Islet precursor cell (in vitro differentiated cells): ENCODE data around the gene HSDL1.
"Not testable (repeated sequence)": the region's sequence is repeated elsewhere in the genome, so short reads cannot be mapped to it uniquely, and the experiment has no call there.

ENCODE experiments used
- DNase-seq: peaks from one replicate; pipeline ENCODE4 v3.0.0-alpha.2; 2018

The HSDL1 gene

DNA sequence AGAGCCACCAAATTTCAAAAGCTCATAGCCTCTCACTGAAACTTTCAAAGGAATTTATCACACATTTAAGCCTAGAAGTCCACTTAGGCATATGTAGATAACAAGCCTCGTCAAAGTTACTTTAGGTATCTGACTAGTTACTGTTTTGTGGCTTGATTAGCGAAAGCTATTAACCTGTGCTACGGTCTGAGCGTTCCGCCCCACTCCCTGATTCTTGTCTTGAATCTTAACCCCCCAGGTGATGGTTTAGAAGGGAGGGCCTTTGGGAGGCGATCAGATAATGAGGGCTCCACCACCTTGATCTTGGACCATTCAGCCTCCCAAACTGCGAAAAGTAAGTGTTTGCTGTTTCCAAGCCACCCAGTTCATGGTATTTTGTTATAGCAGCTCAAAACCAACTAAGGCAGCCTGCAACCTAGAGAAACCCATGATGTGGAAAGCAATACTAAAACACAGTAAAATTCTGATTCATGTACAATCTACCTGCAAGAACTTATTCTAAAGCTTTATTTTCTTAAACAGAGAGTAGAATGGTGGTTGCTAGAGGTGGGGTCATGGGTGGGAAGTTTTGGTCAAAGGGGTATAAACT lies 7.1 kb downstream of the HSDL1 start:
- no peak for DNase-seq

DNA sequence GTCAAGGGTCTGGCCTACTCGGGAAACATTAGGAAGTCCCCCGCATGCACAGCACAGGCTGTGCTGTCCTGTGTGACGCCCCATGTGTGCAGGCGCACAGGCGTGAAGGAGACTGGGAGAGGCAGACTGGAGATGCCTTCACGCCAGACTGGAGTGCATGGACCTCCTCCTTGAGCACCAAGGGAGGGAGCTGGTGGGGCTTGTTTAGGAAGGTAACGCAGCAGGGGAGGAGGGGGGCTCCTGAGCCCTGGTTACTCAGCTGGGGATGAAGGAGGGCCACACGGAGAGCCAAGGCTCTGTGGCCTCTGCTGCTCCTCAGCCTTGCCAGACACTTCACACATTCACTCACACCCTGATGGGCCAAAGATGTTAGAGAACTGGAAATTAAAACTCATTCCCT lies 7.7 kb downstream of the HSDL1 start:
- no peak for DNase-seq

DNA sequence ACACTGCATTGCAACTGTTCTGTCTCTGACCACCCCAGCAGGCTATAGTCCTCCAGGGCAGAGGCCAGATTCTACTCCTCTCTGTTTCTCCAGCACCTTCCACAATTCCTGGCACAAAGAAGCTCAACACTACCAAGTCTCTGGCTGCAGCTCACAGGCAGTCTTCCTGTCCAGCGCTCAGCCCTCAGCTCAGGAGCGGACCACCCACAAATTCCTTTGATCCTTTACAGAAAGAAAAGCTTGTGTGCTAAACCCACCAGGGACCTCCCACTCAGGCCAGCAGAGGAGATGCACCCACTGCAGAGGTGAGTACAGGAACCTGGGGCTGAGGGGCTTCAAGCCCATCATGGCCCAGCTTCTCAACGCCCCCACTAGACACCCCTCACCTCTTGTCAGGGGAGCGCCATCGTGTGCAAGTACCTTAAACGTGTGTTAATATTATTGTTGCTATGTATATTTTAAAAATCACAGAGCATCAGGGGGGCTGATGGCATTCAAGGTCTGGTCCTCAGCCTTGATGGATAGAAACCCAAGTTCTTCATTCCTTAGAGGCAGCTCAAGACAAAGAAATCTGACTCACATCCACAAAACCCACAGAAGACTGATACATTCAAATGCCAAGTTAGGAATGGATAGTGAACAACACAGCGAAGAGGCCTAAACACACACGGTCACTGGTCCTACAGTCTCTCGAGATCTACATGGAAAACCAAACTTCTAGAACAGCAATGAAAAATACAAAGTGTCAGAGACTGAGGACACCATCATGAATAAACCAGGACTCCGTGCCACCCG lies 8.4 kb downstream of the HSDL1 start:
- DNase-seq: no peak

DNA sequence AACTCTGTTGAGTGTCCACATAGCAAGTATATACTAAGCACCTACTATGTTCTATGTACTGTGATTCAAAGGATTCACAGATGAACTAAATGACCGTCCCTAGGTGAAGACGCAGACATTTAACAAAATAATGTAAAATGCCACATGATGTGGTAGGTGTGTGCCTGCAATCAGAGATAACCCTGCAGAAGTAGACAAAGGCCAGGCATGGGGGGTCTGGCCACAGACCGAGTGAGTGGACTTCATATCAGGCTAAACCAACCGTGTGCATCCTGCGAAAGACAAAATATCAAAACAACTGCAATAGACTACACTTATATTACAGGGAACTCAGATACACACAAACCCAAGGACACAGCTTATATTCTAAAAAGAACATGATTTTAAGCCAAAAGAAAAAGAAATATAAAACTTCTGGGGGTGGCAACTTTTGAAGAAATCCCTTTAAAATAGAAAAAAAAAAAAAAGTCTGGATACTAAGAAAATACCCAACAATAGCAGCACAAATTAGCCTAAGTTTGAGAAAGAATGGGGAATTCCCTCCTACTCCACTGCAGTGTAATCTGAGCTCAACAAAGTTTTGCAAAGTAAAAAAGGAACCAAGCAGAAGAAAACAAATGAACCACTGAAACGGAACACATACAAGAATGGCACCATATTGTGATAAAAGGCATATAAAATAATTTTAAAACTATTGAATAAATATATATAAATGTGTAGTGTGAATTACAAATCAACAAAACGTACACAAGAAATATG lies 12.3 kb downstream of the HSDL1 start:
- DNase-seq: no peak

DNA sequence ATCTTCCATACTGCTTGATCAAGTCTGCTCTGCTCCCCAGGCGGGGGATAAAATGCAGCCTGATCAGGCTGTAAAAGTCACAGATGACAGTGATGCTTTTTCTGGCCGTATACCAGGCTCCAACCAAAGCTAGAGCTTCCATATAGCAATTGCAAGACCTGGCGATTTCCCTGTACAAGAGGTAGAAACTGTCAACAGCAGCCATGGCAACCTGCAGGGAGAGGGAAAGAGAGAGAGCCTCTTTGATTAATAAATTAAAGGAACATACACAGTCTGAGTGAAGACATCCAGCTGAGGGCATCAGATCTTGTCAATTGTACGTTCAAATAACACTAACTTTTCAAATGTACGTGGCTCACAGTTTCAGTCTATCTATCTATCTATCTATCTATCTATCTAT lies 13.9 kb downstream of the HSDL1 start:
- DNase-seq: no peak

DNA sequence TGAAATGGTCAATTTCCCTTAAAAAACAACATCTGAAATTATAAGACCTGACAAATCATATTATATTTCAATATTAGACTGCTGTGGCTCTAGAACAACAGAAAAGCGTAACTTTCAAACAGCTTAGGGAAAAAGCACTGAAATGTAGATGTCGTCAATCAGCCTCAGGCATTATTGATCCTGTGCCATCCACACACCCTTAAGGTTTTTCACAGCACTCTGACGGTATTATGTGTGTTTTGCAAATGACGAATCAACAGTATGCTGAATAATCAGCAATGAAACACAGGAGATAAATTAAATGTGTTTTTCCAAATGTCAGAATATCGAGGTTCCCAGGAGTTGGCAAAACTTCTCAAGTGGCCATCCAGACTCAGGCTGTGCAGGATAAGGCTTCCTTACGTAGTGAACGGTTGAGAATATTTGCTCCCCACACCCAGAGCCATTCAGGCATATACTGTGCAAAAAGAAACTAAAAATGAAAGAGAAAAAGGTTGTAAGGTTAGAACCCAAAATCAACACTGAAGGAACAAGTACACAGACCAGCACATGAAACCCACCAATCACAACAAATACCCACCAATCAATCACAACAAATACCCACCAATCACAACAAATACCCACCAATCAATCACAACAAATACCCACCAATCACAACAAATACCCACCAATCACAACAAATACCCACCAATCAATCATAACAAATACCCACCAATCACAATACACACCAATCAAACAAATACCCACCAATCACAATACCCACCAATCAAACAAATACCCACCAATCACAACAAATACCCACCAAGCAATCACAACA lies 20.5 kb downstream of the HSDL1 start:
- no peak for DNase-seq

DNA sequence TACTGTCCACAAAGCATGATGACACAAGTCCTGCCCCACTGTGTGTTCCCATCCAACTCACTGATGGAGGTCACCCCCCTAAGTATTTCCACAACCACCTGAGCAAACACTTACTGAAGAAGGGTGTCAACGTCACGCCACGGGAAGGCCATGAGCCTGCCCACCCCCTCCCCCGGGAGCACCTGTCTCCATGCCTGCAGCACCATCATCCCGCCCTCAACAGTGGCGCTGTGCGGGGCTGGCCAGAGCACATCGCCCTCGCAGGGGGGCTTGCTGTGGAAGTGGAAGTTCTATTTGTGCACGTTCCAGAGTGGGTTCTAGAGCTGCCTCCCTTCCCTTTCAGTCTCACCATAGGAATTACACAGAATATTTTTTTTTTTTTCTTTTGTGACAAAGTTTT lies 24.0 kb downstream of the HSDL1 start:
- DNase-seq: no peak

DNA sequence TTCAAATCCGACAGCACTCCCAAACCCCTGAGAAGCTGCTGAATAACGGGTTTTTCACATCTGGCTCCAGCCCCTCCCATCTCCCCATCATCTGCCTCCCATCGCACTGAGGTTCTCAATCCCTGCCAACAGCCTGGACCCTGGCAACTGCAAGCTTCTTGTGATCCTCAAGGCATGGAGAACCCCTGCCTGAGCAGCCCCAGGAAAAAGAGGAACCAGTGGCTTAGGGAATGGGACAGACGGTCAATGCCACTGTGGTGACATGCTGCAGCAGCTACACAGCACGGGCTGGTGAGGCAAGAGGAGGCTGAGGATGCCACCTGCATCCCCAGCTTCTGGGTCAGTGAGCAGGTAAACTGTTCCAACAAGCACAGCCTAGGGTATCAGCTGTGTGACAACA lies 25.0 kb downstream of the HSDL1 start:
- no peak for DNase-seq

DNA sequence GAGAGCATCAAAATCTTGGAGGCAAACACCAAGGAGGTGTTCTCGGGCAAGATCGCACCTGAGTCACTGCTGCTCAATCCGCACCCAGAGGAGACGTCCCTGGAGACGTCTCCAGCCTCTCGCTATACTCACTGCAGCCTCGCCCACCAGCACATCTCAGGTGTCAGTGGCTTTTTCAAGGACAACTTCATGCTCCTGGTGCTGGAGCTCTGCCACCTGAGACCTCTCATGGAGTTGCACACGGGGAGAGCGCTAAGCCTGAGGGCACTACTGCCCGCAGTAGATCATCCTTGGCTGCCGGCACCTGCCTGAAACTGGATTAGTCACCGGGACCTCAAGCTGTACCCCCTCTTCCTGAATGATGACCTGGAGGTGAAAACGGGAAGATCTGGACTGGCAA lies 25.6 kb downstream of the HSDL1 start:
- no peak for DNase-seq

DNA sequence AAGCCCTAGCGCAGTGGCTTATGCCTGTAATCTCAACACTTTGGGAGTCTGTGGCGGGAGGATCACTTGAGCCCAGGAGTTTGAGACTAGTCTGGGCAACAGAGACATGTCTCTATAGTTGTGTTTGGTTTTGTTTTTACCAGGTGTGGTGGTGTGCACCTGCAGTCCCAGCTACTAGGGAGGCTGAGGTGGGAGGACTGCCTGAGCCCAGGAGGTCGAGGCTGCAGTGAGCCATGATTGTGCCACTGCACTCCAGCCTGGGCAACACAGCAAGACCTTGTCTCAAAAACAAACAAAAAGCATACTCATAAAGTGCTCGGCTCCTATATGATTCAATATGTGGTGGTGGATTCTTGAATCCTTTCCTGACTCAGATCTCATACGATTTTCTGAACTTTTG lies 26.7 kb downstream of the HSDL1 start:
- DNase-seq: not testable (repeated sequence)

DNA sequence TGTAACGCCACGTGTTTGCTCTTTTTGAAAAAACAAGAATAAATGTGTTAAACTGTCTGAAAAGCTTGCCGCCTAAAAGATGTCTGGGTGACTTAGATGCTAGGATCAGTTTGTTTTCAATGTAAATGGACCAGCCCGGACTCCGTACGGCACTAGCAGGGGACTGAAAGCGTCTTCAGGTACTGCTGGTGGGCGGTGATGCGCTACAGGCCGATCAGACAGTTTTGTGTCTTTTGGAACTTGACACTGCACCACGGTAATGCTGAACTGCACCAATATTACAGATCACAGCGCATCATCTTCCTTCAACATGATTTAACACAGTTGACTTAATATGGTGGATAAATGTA lies 27.5 kb downstream of the HSDL1 start:
- DNase-seq: no peak

DNA sequence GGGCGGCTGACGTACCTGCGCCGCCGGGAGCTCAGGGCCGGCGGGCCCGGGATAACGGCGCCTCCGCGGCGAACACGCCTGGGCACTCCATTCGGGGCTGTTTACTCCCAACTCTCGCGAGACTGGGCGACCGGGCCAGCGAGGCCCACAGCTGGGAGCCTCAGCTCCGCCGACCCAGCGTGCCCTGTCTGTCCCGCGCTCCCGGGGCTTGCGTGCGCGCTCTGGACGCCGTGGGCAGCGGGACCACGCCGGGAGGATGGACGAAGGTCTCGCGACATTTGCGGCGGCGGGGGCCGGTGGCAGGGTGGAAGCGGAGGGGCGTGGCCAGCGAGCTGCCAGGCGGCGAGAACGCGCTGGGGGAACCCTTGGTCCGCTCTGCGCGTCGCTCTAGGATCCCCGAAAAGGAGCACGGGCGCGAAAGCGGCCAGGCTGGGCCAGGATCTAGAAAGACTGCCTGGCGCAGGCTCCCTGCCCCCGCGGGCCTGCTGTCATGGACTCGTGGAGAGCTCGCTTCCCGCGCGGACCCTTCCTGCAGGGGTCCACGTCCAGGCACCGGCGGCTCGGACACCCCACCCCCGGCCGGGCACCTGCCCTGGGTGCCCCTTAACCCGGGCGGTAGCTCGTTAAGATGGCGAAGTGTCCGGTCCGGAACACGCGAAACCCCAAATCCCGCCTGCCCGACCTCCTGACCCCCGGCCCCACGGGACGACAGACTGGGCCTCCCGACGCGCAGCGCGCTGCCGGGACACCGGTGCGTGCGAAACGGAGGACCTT lies 28.1 kb downstream of the HSDL1 start, which contains the start of gene MBTPS1:
Gene MBTPS1 (minus strand): TSS at position 223 of the 774 bp plus-strand sequence. CDS start 15,159 bp downstream, outside the sequence.
- peak; percentile 99 for DNase-seq

DNA sequence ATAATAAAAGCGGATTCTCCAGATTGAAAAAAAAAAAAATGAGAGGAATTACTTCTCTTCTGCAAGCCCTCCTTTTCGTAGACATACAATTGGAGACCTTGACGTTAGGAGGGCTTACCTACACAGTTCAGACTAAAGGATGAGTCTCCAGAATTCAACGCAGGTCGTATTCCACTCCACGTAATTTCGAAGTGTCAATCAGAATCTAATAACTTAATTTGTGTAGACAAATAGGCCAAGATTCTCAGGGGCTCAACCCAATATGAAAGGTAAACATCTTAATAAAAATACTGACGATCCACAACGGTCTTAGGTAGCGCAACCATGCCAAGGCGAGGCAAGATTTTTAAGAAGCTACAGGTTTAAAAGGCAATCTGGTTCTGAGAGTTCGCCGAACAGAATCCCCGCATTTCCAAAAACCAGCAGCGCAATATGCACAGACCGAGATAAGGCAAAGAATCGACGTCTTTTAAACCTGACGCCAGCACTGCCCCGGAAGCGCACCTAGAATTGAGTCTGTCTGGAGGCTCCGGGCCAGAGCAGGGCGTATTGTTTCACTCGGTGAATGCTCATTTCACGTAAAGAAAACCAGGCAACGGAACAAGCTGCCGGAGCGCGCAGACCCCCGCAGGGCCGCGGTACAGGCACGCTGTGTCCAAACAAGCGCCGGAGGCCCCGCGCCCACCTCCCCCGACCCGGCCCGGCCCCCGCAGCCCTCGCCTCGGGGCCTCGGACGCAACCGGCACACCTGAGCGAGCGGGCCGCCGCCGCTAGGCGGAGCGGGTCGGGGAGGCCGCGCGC lies 28.9 kb downstream of the HSDL1 start:
- DNase-seq: no peak

DNA sequence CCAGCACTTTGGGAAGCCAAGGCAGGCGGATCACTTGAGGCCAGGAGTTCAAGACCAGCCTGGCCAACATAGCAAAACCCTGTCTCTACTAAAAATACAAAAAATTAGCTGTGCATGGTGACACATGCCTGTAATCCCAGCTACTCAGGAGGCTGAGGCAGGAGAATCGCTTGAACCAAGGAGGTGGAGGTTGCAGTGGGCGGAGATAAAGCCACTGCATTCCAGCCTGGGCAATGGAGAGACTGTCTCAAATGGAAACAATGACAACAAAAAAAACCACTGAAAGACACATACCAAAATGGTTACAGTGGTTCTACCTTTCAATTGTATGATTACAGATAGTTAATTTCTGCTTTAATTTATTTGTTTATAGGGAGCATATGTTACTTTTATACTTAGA lies 33.0 kb downstream of the HSDL1 start:
- DNase-seq: not testable (repeated sequence)

DNA sequence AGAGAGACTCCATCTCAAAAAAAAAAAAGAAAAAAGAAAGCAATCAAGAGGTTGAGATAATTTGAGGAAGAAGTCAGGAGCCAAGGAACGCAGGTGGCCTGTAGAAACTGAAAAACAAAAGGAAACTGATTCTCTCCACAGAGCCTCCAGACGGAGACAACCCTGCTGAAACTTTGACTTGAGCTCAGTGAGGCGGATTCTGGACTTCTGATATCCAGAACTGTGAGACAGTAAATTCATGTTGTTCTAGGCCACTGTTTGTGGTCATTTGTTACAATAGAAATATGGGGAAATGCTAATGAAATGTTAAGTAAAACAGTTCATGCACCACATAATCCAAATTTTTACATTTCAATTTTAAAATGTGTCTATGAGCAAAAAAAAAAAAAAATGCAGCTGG lies 33.5 kb downstream of the HSDL1 start:
- DNase-seq: no peak

DNA sequence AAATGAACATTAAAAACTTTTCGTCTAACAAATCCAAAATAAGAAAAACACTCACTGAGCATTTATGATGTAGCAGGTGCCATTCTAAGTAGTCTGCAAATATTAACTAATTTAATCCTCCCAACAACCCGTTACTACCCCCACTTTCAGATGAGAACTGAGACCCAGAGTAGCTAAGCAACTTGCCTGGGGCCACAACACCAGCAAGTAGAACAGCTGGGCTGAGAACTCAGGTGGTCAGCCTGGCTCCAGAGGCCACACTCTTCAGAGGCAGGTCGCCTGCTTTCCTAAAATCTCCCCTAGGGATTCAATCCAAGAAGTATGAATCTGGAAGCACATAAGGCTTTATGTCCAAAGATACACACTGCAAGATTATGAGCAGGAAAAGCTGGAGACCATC lies 34.5 kb downstream of the HSDL1 start:
- DNase-seq: no peak

DNA sequence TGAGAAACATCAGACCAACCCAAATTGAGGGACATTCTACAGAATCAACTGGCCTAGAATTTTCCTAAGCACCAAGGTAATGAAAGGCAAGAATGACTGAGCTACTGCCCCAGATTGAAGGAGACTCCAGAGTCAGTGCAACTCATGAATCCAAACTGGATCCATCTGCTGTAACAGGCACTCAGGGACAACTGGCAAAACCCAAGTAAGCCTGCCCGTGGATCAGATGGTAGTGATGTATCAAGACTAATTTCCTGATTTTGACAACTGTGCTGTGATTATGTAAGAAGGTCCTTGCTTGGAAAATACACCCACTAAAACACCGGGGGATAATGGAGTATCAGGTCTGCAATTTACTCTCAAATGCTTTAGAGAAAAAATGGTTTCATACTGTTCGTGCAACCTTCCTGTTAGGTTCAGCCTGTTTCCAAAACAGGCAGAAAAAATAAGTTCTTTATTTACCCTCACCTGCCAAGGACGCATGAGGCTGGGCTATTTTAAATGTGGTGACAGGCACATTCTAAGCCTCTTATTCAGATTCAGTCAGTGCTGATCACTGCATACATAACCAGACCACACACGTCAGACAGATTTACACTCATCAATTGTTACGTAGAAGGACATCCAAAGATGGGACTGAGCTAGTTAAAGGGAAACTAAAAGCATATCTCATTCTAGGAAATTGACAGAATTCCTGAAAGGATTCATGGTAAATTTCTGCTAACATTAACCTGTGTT lies 35.2 kb downstream of the HSDL1 start:
- no peak for DNase-seq

DNA sequence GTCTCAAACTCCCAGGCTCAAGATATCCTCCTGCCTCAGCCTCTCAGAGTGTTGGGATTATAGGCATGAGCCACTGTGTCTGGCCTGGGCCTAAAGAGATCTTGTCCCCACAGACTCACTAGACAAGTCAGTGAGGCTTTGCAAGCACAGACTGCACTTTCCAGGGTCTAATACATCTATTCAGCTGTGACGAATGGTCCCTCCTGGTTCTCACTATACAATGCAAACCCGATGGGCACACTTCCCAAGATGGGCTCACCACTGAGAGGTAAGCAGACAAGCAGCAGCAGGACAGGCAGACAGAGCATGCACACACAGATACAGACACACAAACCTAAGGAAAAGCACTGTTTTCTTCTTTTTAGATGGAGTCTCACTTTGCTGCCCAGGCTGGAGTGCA lies 37.1 kb downstream of the HSDL1 start:
- no peak for DNase-seq

DNA sequence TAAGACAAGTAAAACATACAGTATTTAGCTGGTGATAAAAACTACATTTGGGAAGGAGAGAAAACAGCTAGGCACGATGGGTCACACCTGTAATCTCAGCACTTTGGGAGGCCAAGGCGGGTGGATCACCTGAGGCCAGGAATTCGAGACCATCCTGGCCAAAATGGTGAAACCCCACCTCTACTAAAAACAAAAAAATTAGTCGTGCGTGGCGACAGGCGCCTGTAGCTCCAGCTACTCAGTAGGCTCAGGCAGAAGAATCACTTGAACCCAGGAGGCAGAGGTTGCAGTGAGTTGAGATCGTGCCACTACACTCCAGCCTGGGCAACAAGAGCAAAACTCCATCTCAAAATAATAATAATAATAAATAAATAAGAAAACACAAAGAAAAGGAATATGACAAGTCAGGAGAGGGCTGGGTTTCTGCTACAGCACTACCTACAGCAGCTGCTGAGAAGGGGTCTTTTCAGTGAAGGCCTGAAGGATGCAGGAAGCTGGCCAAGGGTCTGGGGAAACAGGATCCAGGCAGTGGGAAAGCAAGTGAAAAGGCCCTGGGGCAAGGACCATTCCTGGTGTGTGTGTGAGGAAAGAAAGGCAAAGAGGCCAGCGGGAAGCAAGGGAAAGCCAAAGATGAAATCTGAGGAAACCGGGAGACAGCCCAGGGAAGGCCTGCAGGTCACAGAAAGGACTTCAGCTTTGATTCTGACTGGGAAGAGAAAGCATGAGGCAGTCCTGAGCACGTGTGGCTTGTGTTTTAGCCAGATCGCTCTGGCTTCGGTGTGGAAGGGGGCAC lies 38.8 kb downstream of the HSDL1 start:
- peak; percentile 69 for DNase-seq

DNA sequence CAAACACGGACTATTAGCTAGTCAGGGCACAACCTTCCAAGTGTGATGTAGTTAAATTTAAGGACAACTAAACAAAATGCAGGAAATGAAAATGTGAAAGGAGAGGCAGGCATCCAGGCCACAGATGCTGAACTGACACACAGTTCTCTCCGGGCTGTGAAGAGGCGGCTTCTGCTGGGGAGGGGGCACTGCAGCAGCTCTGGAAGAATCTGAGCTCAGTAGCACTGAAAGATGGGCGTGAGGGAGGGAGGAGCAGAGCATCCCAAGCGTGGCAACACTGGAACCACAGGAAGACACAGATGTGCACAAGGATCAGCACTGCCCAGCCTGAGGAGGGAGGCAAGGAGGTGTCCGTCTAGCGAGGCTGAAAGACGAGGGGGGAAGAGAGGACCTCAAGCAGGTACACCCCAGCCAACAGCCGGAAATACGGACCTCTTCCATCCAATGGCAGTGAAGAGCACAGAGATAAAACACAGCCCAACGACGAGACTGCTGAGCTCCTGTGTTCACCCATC lies 39.6 kb downstream of the HSDL1 start:
- no peak for DNase-seq
